GM23248 (cell line): ENCODE measurements around the gene NRDC. TPM values are rescaled to one million over a fixed set of nuclear protein-coding genes. Genes with fewer than 3 reads are reported as not detected.
A peak's percentile ranks its signal among the peaks of the same experiment; 100 is the strongest.

Experiments used
- DNase-seq: peaks from one replicate; pipeline ENCODE4 v3.0.0-alpha.2; 2015
- H2AFZ ChIP-seq: fragments of 200-600 bp; sonication (generic); 2 replicates; pipeline ENCODE4 v1.6.1; 2016; ENCODE audit warnings: antibody characterized with exemption
- H3F3A ChIP-seq: fragments of 200-600 bp; sonication (generic); 2 replicates; pipeline ENCODE4 v1.6.1; 2016; ENCODE audit warnings: mild to moderate bottlenecking, antibody characterized with exemption, mixed run types; ENCODE audit not compliant: insufficient read depth
- H3K27ac ChIP-seq: fragments of 200-600 bp; sonication (generic); 2 replicates; pipeline ENCODE4 v1.5.1; 2016; ENCODE audit warnings: mild to moderate bottlenecking
- H3K27me3 ChIP-seq: fragments of 200-600 bp; sonication (generic); replicated peaks from 2 replicates; pipeline ENCODE4 v1.6.1; 2016; ENCODE audit warnings: mild to moderate bottlenecking; ENCODE audit not compliant: insufficient read depth
- H3K36me3 ChIP-seq: fragments of 200-600 bp; sonication (generic); 2 replicates; pipeline ENCODE4 v1.6.1; 2016; ENCODE audit warnings: low read depth, mild to moderate bottlenecking
- H3K4me1 ChIP-seq: fragments of 200-600 bp; sonication (generic); 2 replicates; pipeline ENCODE4 v1.6.1; 2016; ENCODE audit warnings: mild to moderate bottlenecking; ENCODE audit not compliant: insufficient read depth
- H3K4me2 ChIP-seq: fragments of 200-600 bp; sonication (generic); one replicate; pipeline ENCODE4 v1.6.1; 2016; ENCODE audit warnings: mild to moderate bottlenecking; ENCODE audit not compliant: unreplicated experiment
- H3K4me3 ChIP-seq: fragments of 200-600 bp; sonication (generic); 2 replicates; pipeline ENCODE4 v1.5.1; 2016; ENCODE audit warnings: mild to moderate bottlenecking
- H3K79me2 ChIP-seq: fragments of 200-600 bp; sonication (generic); 2 replicates; pipeline ENCODE4 v1.6.1; 2016; ENCODE audit warnings: mild to moderate bottlenecking; ENCODE audit not compliant: insufficient read depth
- H3K9ac ChIP-seq: fragments of 200-600 bp; sonication (generic); 2 replicates; pipeline ENCODE4 v1.6.1; 2016; ENCODE audit warnings: mild to moderate bottlenecking
- H3K9me2 ChIP-seq: fragments of 200-600 bp; sonication (generic); 2 replicates; pipeline ENCODE4 v1.6.1; 2016; ENCODE audit warnings: mixed run types, mild to moderate bottlenecking, moderate library complexity; ENCODE audit not compliant: insufficient read depth
- H3K9me3 ChIP-seq: fragments of 200-600 bp; sonication (generic); one replicate; pipeline ENCODE4 v1.6.1; 2017; ENCODE audit warnings: low read depth
- H4K20me1 ChIP-seq: fragments of 200-600 bp; sonication (generic); 2 replicates; pipeline ENCODE4 v1.6.0; 2016; ENCODE audit not compliant: insufficient read depth
- EZH2 ChIP-seq: fragments of 200-600 bp; sonication (generic); IDR thresholded peaks from 2 replicates; pipeline ENCODE4 v1.6.1; 2018; ENCODE audit warnings: antibody characterized with exemption, mild to moderate bottlenecking; ENCODE audit not compliant: insufficient read depth, poor library complexity, severe bottlenecking
- EZH2phosphoT487 ChIP-seq: fragments of 200-600 bp; sonication (generic); IDR thresholded peaks from 2 replicates; pipeline ENCODE4 v1.6.1; 2018; ENCODE audit warnings: antibody characterized with exemption, moderate library complexity, mild to moderate bottlenecking, low read depth; ENCODE audit not compliant: insufficient read depth
- WGBS, 2 experiments: methylation state at CpG; one replicate each; pipeline ENCODE4 v1.1.6; 2015 to 2017; ENCODE audit warnings: low lambda C conversion rate in 2 of 2, low coverage in 1 of 2; ENCODE audit errors: missing lambda C conversion rate in 2 of 2; 5-methylcytosine and 5-hydroxymethylcytosine counted together
- in situ Hi-C: fragments of 300-500 bp; cut with MboI; formaldehyde crosslinking; loops from 2 replicates; pipeline ENCODE4 v1.15.0; 2020
- polyA plus RNA-seq: library from polyadenylated mRNA; unstranded; fragments of >200 nt; fragmentation: Nextera tagmentation; extraction: Ambion mirVana; gene quantifications from 2 replicates; pipeline ENCODE4 v1.2.1, GENCODE V29; 2016
- total RNA-seq: library from RNA; depleted of rRNA; stranded (reverse); fragments of >200 nt; shearing (Covaris generic); gene quantifications from 2 replicates; pipeline ENCODE4 v1.2.3, GENCODE V29; 2014

NRDC gene
- total and polyA plus RNA-seq, 2 experiments from 2014 or later: 55.2 to 129 TPM

DNA sequence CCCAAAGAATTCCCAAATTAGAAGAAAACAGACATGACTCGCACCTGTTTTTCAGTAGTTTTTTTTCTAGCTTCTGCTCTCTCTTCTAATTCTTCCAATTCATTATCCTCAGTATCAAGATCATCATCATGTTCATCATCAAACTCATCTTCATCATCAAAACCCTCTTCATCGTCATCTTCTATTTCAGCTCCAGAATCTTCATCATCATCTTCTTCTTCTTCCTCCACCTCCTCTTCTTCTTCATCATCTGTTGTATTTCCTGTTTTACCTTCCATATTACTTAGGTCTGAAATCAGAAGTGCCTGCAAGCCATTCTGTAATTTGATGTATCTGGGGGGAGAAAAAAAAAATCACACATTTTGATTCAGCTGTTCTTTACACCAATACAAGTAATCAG lies 38.3 kb downstream of the NRDC start:
- Histone ChIP-seq H2AFZ (no peak overlapping the region), H3K9ac (no peak overlapping the region), H4K20me1 (no peaks in the 10 kb centered on the region), H3K9me2 (no peaks in the 10 kb centered on the region), H3K36me3 (peaks cover 40% of the 10 kb centered on the region), H3K27me3 (no peaks in the 10 kb centered on the region), H3K79me2 (peaks cover 94% of the 10 kb centered on the region), H3F3A (0 out of 2 replicates have a peak, but pooled peaks cover 5% of the 10 kb centered on the region), H3K9me3 (no peaks in the 10 kb centered on the region), H3K4me2 (no peak overlapping the region), H3K4me1 (no peaks in the 10 kb centered on the region), H3K4me3 (no peak overlapping the region), H3K27ac (no peak overlapping the region)
- WGBS, 2 experiments: 93 to 98% methylated on average over 2 of the region's 2 CpGs
- TF ChIP-seq EZH2phosphoT487 (no peak), EZH2 (no peak)
- in situ Hi-C loops: no loop called here
- no peak for DNase-seq

DNA sequence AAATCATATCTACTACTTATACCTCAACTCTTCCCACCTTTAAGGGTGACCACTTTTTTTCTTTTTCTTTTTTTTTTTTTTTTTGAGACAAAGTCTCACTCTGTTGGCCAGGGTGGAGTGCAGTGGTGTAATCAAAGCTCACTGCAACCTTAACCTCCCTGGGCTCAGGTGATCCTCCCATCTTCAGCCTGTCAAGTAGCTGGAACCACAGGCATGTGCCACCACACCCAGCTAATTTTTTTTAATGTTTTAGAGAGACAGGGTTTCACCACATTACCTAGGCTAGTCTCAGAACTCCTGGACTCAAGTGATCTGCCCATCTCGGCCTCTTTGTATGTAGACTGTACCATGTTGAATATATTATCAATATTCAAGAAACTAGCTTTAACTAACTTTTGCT lies 39.4 kb downstream of the NRDC start:
- H3K36me3 ChIP-seq: peaks cover 42% of the 10 kb centered on the region
- H3K4me2 ChIP-seq: no peak overlapping the region
- H3K4me3 ChIP-seq: no peak overlapping the region
- H3K9ac ChIP-seq: no peak overlapping the region
- H2AFZ ChIP-seq: no peak overlapping the region
- H3K79me2 ChIP-seq: peaks cover 91% of the 10 kb centered on the region
- in situ Hi-C loops: no loop called here
- 100% methylated on average over 1 of the region's 1 CpG for WGBS, 2 experiments
- no peaks in the 10 kb centered on the region for H3K4me1 ChIP-seq
- H4K20me1 ChIP-seq: no peaks in the 10 kb centered on the region
- H3K9me2 ChIP-seq: no peaks in the 10 kb centered on the region
- no peak for TF ChIP-seq EZH2phosphoT487
- TF ChIP-seq EZH2: no peak
- 0 out of 2 replicates have a peak, but pooled peaks cover 5% of the 10 kb centered on the region for H3F3A ChIP-seq
- H3K9me3 ChIP-seq: no peaks in the 10 kb centered on the region
- no peaks in the 10 kb centered on the region for H3K27me3 ChIP-seq
- no peak for DNase-seq
- no peak overlapping the region for H3K27ac ChIP-seq

DNA sequence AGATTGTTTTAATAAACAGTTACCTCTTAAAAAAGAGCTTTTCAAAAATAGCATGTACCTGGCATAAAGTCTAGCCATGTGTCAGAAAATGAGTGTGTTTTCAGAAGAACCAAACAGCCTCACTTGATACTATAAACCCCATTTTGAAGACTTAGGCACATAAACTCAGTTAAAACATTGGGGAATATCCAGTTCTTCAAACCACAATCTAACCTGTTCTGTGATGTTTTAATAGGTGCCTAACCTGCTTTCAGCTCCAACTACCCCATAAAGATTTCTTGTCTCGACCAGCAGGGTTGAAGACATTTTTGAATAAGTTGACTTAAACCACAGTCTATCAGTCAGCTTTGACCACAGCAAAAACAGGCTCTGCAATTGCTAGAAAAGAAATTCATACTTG lies 41.3 kb downstream of the NRDC start:
- DNase-seq: no peak
- no peaks in the 10 kb centered on the region for H3K9me3 ChIP-seq
- no peak overlapping the region for H2AFZ ChIP-seq
- H3K4me2 ChIP-seq: no peak overlapping the region
- no peaks in the 10 kb centered on the region for H3K27me3 ChIP-seq
- 94 to 100% methylated on average over 1 of the region's 1 CpG for WGBS, 2 experiments
- peaks cover 54% of the 10 kb centered on the region for H3K36me3 ChIP-seq
- no peak overlapping the region for H3K4me3 ChIP-seq
- H3K79me2 ChIP-seq: peaks cover 83% of the 10 kb centered on the region
- H3F3A ChIP-seq: 0 out of 2 replicates have a peak, but pooled peaks cover 5% of the 10 kb centered on the region
- no peaks in the 10 kb centered on the region for H4K20me1 ChIP-seq
- H3K4me1 ChIP-seq: no peaks in the 10 kb centered on the region
- TF ChIP-seq EZH2: no peak
- TF ChIP-seq EZH2phosphoT487: no peak
- H3K27ac ChIP-seq: no peak overlapping the region
- no peaks in the 10 kb centered on the region for H3K9me2 ChIP-seq
- in situ Hi-C loops: no loop called here
- no peak overlapping the region for H3K9ac ChIP-seq

DNA sequence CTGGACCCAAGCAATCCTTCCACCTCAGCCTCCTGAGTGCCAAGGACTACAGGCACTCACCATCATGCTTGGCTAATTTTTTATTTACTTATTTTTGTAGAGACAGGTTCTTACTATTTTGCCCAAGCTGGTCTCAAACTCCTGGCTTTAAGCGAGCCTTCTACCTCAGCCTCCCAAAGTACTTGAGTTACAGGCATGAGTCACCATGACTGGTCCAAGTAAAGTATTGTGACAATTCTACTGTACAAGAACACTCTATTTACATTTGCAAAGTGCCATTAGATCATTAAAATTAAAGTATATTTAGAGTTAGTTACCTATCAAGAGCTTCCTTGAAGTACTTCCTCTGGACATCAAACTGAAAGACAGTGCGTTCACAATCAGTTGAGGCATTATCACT lies 44.8 kb downstream of the NRDC start:
- WGBS, 2 experiments: 96 to 98% methylated on average over 2 of the region's 2 CpGs
- peak; percentile 39 for DNase-seq
- no peak overlapping the region for H3K27ac ChIP-seq
- H3K9ac ChIP-seq: no peak overlapping the region
- H3K9me2 ChIP-seq: no peaks in the 10 kb centered on the region
- H3F3A ChIP-seq: no peaks in the 10 kb centered on the region
- H3K36me3 ChIP-seq: peaks cover 65% of the 10 kb centered on the region
- in situ Hi-C loops: no loop called here
- no peak overlapping the region for H3K4me3 ChIP-seq
- peaks cover 63% of the 10 kb centered on the region for H3K79me2 ChIP-seq
- no peaks in the 10 kb centered on the region for H3K4me1 ChIP-seq
- no peak overlapping the region for H2AFZ ChIP-seq
- H3K9me3 ChIP-seq: no peaks in the 10 kb centered on the region
- H3K27me3 ChIP-seq: no peaks in the 10 kb centered on the region
- TF ChIP-seq EZH2phosphoT487: no peak
- H4K20me1 ChIP-seq: no peaks in the 10 kb centered on the region
- no peak overlapping the region for H3K4me2 ChIP-seq

DNA sequence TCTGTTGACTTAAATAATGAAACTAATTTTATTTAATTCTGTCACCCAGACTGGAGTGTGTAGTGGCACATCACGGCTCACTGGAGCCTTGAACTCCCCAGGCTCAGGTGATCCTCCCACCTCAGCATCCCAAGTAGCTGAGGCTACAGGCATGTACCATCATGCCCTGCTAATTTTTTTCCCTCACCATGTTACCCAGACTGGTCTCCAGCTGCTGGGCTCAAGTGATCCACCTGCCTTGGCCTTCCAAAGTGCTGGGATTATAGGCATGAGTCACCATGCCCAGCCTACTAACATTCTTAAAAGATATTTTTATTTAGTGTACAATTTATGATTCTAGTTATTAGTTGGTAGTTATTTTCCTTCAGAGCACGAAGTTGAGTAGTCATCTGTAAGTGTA lies 49.5 kb downstream of the NRDC start:
- Histone ChIP-seq H3F3A (no peaks in the 10 kb centered on the region), H3K27ac (no peak overlapping the region), H3K4me1 (no peaks in the 10 kb centered on the region), H3K36me3 (peaks cover 61% of the 10 kb centered on the region), H3K9ac (no peak overlapping the region), H4K20me1 (no peaks in the 10 kb centered on the region), H2AFZ (no peak overlapping the region), H3K4me3 (no peak overlapping the region), H3K9me2 (no peaks in the 10 kb centered on the region), H3K79me2 (peaks cover 43% of the 10 kb centered on the region), H3K27me3 (no peaks in the 10 kb centered on the region), H3K9me3 (no peaks in the 10 kb centered on the region), H3K4me2 (no peak overlapping the region)
- DNase-seq: no peak
- TF ChIP-seq EZH2: no peak
- TF ChIP-seq EZH2phosphoT487: no peak
- 90 to 97% methylated on average over 2 of the region's 2 CpGs for WGBS, 2 experiments
- in situ Hi-C loops: no loop called here
